GM15510 (cell line): ENCODE data around the gene ZSCAN31.

Source experiments
- POLR2A ChIP-seq: IDR thresholded peaks from 3 replicates; pipeline ENCODE4 v1.6.1; 2011; ENCODE audit warnings: borderline replicate concordance; ENCODE audit not compliant: insufficient read length; ENCODE audit errors: extremely low read depth

Gene ZSCAN31

DNA sequence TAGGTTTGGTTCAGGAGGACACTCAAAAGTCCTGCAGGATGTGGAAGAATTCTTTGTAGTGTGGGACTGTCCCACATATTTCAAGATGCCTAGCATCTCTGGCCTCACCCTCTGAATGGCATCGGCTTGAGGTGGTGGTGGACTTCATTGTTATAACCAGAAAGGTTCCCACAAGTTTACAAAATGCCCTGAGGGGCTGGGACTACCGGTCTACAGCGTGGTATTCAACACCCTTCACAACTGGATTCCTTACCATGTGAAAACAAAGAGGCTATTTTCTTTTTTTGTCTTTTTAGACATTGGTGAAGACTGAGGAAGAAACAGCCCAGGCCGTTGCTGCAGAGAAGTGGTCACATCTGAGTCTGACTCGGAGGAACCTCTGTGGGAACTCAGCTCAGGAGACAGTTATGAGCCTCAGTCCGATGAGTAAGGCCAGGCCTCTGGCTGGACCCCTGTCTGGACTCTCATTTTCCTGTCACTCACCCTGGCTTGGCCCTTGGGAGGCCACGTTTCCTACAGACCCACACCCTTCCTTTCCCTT lies 39.4 kb downstream of the ZSCAN31 start:
- no peak for TF ChIP-seq POLR2A

GRCh38 chr6:28295326-28295725 lies 40.6 kb downstream of the ZSCAN31 start:
- no peak for TF ChIP-seq POLR2A

DNA sequence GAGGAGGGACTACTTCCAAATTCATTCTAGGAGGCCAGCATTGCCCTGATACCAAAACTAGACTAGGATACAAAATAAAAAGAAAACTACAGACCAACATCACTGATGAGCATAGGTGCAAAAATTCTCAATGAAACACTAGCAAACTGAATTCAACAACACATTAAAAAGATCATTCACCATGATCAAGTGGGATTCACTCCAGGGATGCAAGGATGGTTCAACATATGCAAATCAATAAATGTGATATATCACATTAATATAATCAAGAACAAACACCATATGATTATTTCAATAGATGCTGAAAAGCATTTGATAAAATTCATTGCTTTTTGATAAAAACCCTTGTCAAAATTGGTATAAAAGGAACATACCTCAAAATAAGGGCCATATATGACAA lies 44.4 kb downstream of the ZSCAN31 start:
- no peak for TF ChIP-seq POLR2A

GRCh38 chr6:28282926-28283325 lies 53.0 kb downstream of the ZSCAN31 start:
- no peak for TF ChIP-seq POLR2A

DNA sequence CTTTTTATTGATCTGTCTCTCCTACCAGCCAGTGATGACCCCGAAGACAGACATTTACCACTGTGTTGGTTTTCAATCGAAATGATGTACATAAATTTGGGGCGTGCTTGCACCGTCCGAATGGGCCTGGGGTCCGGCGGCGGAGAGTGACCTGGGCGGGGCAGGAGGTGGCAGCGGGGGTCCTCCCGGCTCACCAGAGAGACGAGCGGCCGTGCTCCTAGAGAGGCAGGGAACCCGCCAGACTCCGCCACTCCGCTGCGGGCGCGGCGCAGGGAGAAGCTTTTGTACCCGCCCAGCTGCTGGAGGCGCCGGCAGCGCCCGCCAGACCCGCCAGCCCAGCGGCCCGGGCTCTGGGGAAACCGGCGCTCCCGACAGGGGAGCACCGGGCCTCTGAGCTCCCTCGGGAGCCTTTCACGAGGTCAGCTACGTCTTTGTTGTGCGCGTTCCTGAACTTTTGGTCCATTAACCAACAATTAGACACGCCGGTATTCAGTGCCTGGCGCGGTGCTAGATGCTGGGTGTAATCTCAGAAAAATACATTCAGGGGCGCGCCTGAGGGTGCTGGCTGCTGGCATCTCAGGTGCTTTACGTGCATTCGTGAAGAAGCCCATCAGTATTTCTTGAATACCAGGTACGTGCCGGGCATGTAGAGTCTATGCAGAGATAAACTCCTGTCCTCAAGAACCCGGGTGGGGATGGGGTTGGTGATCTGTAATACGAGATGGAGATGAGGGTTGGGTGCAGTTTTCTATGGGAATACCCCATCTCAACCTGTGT lies 54.5 kb downstream of the ZSCAN31 start, which contains the start of gene PGBD1:
TSS of gene PGBD1 (plus strand) at position 285 of the 777 bp plus-strand sequence. CDS start 2,242 bp downstream, outside the sequence.
- TF ChIP-seq POLR2A: peak; percentile 61

DNA sequence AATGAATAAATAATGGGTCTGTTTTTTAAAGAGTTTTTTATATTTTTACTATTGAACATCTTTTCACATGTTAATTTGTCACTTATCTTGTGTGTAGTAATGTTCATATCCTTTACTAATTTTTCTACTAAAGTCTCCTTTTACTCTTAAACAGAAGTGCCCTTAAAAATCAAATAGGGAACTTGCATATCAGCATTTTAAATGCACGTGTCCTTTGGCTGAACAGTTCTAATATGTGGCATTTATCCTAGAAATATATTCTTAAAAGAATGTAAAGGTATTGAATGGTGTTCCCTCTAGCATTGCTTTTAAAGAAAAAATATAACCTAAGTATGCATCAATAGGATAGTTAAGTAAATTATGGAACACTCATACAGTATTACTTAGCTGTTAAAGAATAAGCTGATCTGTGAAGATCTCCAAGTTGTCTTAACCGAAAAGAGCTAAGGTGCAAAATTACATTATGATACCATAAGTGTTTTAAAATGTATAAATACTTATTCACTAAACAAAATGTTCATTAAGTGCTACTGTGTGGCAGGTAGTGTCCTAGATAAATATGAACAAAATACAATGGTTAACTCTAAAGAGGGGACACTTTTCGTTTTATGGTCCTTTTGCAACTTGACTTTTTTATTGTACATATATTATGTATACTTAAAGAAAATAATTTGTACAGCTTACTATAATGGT lies 55.2 kb downstream of the ZSCAN31 start:
- no peak for TF ChIP-seq POLR2A

- TF ChIP-seq POLR2A: no peak
Measured at GRCh38 chr6:28277746-28278145, 58.2 kb downstream of the ZSCAN31 start.

GRCh38 chr6:28274888-28275287 lies 61.1 kb downstream of the ZSCAN31 start:
- TF ChIP-seq POLR2A: no peak
